GM18868 (cell line): ENCODE measurements around the gene GLYATL1B.
"Not testable (repeated sequence)": the region's sequence is repeated elsewhere in the genome, so short reads cannot be mapped to it uniquely, and the experiment has no call there.

Experiments used
- ATAC-seq: cut with Tn5 transposase; IDR thresholded peaks from one replicate; pipeline ENCODE4 v1.9.1; 2021; ENCODE audit warnings: mild to moderate bottlenecking, moderate library complexity; ENCODE audit not compliant: unreplicated experiment

GLYATL1B gene, protein sequence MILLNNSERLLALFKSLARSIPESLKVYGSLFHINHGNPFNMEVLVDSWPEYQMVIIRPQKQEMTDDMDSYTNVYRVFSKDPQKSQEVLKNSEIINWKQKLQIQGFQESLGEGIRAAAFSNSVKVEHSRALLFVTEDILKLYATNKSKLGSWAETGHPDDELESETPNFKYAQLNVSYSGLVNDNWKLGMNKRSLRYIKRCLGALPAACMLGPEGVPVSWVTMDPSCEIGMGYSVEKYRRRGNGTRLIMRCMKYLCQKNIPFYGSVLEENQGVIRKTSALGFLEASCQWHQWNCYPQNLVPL

DNA sequence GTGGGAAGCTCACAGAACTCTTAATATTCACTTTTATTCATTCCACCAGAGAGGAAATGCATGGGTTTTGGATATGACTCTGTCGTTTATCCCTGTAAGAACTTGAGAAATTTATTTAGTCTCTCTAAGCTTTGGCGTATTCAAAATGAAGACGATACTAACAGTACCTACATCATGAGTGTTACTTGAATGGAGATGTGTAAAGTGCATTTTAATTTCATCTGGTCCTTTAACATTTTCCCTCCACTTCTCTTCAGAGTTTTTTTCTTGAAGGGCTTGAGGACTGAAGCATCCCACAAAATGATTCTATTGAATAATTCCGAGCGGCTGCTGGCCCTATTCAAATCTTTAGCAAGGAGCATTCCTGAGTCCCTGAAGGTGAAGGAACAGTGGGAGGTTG, at the start of gene GLYATL1B:
Gene GLYATL1B, plus strand, starts transcription at position 301 of the 400 bp plus-strand sequence. Its CDS starts 0 bp downstream, at position 301.
- ATAC-seq: not testable (repeated sequence)

DNA sequence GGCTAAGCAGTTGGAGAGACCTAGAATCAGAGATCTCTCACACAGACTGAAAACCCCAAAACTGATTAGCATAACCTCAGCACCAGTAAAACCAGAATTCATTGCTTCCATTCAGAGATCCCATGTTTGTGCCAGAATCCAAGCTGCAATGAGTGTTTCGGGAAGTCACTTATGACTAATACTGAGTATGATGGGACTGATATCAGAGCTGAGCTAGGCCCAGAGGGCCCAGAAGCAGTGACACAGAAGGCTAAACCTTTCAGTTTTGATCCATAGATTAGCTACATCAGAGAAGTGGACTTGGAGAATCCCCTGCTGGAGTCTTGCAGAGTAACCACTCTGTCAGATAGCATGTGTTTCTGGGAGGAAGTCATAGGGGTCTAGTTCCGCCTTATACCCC, 49.6 kb upstream of the GLYATL1B start:
- ATAC-seq: not testable (repeated sequence)

DNA sequence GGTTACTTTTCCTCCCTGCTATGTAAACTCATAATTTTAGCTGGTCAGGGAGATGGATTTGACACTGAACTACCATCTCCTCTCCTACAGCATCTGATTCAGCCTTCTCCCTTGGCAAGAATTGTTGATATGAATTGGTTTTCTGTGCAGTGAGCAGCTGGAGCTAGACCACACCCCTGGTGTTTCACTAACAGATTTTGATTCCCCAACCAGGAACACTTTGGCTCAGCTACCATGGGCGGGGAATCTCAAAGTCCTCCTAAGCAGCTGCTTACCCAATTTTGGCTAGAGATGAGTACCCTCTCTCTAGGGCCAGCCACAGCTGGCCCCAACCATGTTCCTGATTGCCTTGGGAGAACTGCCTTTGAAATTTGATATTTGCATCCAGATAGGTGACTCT, 48.7 kb upstream of the GLYATL1B start:
- ATAC-seq: not testable (repeated sequence)

DNA sequence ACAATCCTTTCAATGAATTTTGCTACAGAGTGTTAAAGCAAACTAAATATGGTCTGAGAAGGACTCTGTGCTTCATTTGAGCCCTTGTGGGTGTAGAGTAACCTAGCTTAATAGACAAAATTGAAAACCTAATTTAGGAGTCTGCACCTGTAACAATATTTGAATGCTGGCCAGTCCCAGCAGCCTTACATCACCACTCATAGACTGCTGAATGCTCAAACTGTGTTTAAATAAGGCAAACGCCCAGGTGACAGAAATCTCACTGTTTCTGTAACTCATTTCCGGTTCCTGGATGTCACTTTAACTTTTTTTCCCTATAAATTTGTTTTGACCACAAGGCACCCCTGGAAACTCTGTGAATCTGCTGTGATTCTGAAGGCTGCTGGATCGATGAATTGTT, 45.5 kb upstream of the GLYATL1B start:
- ATAC-seq: no peak

DNA sequence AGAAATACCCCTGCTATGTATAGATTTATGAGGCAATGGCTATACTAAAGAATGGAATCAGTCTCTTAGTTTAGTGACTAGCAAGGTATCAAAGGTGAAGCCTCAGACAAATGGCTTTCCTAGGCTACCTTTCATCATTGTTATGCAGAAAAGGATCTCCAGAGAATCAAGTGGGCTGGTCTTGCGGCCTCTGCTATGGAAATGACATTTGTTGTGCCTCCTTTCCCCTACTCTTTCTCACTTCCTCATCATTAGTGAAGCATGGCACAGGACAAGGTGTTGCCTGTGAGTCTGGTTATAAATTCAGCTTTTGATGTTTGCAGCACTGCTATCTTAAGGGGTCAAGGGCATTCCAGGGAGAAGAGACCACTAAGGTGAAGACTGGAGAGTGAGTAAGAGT, 34.7 kb upstream of the GLYATL1B start:
- peak; percentile 90 for ATAC-seq

DNA sequence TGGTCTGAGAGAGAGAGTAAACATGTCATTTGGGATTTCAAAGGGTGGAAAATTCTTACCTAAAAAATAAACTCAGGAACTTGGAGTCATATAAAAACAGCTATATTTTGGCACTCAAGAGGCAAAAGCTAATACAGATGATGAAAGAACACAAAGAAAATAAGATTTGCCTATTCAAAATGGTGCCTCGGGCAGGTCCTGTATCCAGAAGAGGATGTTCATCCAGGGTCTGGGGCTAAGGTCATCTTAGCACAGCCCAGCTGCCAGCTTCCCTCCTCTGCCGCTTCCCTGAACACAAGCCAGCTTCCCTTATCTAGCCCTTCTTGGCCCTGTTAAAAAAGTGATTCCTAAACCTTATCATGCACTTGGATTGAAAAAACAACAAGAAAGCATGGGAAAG, 33.8 kb upstream of the GLYATL1B start:
- ATAC-seq: not testable (repeated sequence)

DNA sequence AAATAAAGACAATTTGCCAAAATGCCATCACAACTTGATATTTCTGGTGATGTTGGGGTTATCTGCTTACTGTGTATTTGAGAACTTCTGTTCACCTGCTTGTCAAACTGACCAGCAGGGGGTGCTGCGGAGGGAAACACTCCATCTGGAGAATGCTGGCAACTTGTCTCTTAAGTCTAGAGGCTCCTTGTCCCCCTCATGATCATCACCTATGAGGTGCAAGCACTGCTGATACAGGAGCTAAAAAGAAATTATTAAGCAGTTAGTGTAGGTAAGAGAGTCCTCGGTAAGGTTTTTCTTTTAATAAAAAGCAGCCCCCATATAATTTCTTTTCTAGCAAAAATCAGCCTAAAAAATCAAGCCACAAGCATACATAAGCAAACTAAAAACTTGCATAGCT, 32.7 kb upstream of the GLYATL1B start:
- ATAC-seq: peak; percentile 63

DNA sequence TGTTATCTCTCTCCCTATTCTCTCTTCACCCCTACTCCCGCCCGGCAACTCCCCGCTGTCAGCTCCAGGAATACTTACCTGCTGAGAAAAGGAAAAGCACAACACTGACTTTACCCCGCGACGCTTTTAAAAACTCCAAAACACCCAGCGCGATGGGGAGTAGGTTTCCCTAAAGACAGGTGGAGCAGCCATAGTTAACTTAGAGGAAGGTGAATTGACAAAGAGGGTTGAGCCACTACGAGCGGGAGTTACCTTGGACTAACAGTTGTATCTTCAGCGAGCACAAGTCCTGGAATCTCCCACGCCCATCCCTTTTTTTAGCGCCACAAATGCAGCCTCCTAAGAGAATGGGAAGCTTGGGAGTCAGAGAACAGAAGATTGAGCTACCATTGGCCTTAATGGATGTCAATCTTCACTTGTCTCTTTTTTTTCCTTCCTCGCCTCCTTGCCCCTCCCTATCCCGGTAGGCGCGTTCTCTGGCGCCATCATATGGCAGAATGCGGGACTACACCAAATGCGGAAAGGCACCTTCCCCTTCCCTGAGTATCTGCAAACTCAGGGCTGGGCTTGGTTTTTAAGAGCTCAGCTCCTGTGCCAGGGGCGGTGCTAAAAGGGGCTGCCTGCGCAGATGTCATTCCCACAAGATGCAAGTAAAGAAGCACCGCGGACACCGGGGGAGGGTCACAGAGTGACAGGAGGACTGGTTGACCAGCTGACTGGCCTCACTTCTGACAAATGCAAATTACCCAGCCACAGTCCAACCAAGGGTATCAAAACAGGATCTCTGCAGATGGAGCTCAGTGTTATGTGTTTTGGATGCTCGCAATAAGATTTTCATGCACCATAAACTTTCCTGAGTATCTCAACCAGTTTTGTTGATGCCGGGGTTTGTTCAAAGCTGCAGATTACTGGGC, 27.7 kb upstream of the GLYATL1B start:
- peak; percentile 93 for ATAC-seq

DNA sequence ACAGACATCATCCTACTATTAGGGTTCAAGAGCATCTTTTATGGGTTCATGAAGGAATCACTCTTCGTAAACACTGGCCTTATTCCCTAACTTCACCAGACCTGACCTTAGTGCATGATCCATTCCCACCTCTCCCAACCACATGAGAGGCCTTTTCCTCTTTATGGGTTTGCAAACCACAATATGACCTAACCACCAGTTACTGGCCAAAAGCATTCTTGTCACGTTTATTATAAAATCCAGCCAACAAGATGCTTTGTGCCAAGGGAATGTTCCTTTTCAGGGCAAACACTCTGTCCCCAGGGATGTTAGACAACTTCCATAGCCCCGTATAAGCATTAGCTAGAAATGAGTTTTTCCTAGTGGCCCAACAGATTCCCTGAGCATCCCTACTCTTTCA, 26.0 kb upstream of the GLYATL1B start:
- ATAC-seq: not testable (repeated sequence)

- no peak for ATAC-seq
Measured at GRCh38 chr11:59062602-59063529, 23.2 kb upstream of the GLYATL1B start.

DNA sequence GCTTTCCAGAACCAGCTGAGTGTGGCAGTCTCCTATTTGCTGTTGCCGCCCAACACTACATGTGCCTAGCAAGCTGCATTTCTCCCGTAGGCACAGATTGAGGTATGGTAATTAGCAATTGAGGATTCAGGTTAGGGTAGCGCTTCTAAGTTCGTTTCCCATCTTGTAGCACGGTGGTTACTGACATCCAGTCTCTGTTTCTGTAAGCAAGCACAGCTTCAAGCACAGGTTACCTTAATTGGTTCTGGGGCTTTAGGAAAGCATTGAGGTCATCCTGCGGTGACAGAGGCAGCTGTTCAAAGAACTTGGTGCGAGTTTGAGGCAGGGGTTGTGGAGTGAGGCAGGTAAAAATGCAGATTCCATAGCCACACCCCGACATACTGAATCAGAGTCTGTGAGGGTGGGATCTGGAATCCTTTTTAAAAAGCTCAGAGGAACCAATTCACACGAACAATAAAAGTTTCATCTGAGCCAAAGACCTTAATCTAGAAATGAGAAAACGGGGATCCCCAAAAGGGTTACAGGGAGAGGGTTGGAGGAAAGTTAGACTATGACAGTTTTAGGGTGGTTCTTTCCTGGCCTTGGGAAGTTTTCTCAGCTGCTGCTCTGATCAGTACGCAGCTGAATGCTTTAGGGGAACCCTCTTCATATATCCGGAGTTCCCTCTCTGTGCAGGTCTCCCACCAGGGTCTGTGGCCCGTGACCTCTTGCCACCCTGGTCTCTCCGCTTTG, 21.9 kb upstream of the GLYATL1B start:
- peak; percentile 82 for ATAC-seq

DNA sequence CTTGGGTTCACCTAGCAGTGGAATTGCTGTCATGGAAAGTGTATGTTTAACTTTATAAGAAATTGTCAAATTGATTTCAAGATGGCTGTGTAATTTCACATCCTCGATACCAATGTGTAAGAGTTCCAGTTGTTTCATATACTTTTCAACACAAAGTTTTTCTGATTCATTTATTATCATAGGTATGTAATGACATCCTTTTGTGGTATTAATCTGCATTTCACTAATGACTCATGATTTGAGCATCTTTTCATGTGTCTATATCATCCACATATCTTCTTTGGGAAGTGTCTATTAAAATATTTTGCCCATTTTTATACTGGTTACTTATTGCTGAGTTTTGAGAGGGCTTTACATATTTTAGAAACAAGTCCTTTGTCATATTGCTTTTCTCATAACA, 17.0 kb upstream of the GLYATL1B start:
- ATAC-seq: no peak

GRCh38 chr11:59076876-59077571, 9.1 kb upstream of the GLYATL1B start:
- peak; percentile 97 for ATAC-seq

- peak; percentile 32 for ATAC-seq
Measured at GRCh38 chr11:59078435-59078834, 7.7 kb upstream of the GLYATL1B start.

GRCh38 chr11:59079086-59079485, 7.0 kb upstream of the GLYATL1B start:
- no peak for ATAC-seq

- ATAC-seq: not testable (repeated sequence)
Measured at GRCh38 chr11:59080421-59080820, 5.7 kb upstream of the GLYATL1B start.

DNA sequence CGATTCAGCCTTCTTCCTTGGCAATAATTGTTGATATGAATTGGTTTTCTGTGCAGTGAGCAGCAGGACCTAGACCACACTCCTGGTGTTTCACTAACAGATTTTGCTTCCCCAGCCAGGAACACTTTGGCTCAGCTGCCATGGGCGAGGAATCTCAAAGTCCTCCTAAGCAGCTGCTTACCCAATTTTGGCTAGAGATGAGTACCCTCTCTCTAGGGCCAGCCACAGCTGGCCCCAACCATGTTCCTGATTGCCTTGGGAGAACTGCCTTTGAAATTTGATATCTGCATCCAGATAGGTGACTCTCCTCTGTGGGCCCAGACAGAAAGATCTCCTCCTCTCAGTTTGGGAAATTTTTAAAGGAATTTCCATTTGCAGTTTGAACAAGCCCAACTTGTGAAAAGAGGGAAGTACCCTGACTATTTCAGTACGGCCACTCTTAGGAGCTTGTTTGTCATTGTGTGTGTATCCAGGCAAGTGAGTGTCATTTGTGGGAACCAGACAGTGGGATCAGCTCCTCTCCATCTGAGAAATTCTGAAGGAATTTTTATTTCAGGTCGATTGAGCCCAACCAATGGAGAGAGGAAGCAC, 4.6 kb upstream of the GLYATL1B start:
- ATAC-seq: not testable (repeated sequence)

GRCh38 chr11:59088162-59088561, 2.1 kb downstream of the GLYATL1B start:
- ATAC-seq: peak; percentile 73

GRCh38 chr11:59093576-59093975, 7.5 kb downstream of the GLYATL1B start:
- ATAC-seq: not testable (repeated sequence)
